Esophagus squamous epithelium (tissue), 5 donors: ENCODE data around the gene RNPC3. TPM values are rescaled to one million over a fixed set of nuclear protein-coding genes. Genes with fewer than 3 reads are reported as not detected.
"Not testable (repeated sequence)": the region's sequence is repeated elsewhere in the genome, so short reads cannot be mapped to it uniquely, and the experiment has no call there.

Experiments
- DNase-seq: peaks from one replicate; lab custom pipeline; 2025; lab: John Stamatoyannopoulos, UW
- H3K27ac ChIP-seq, 4 donors: fragments of 200-600 bp; sonication (generic); one replicate each; pipeline ENCODE4 v1.5.1; 2016 to 2019; ENCODE audit warnings: mild to moderate bottlenecking in 1 of 4
- H3K27me3 ChIP-seq, 4 donors: fragments of 200-600 bp; sonication (generic); 1 replicate in 3 of 4; 2 replicates in 1 of 4; pipeline versions ENCODE4 v1.5.1 to v1.6.0; 2017 to 2021; ENCODE audit warnings: antibody characterized with exemption in 1 of 4
- H3K36me3 ChIP-seq, 3 donors: fragments of 200-600 bp; sonication (generic); one replicate each; pipeline ENCODE4 v1.5.1; 2016 to 2019
- H3K4me1 ChIP-seq, 3 donors: fragments of 200-600 bp; sonication (generic); one replicate each; pipeline ENCODE4 v1.5.1; 2017 to 2019
- H3K4me3 ChIP-seq, 4 donors: fragments of 200-600 bp; sonication (generic); 1 replicate in 3 of 4; 2 replicates in 1 of 4; pipeline ENCODE4 v1.5.1; 2016 to 2019; ENCODE audit warnings: mild to moderate bottlenecking in 2 of 4, moderate library complexity in 1 of 4
- H3K9me3 ChIP-seq, 3 donors: fragments of 200-600 bp; sonication (generic); one replicate each; pipeline ENCODE4 v1.5.1; 2016 to 2019
- CTCF ChIP-seq, 6 experiments: fragments of 450-650 bp in 4 of 6; fragments of 200-600 bp in 2 of 6; sonication (generic) in 2 of 6; IDR thresholded peaks; one replicate each; pipeline ENCODE4 v1.5.1; 2016 to 2019; ENCODE audit warnings: antibody characterized with exemption in 6 of 6, mild to moderate bottlenecking in 4 of 6, moderate library complexity in 4 of 6
- POLR2A ChIP-seq, 4 donors: fragments of 450-650 bp; IDR thresholded peaks; one replicate each; pipeline ENCODE4 v1.6.1; 2017; ENCODE audit warnings: antibody characterized with exemption in 4 of 4, mild to moderate bottlenecking in 4 of 4, moderate library complexity in 3 of 4
- WGBS, 2 donors: methylation state at CpG; one replicate each; pipeline ENCODE4 v1.1.5; 2018; 5-methylcytosine and 5-hydroxymethylcytosine counted together
- intact Hi-C: fragments of 100-400 bp; cut with DNase I; formaldehyde crosslinking; loops from one replicate; pipeline ENCODE4 v1.15.0; 2022
- total RNA-seq, 4 donors: library from RNA; depleted of rRNA; stranded (reverse); fragments of >200 nt; gene quantifications; one replicate each; pipeline ENCODE4 v1.1.0, GENCODE V29; 2016
- donor health status: DM: yes; HTN: yes; CAD: no.

RNPC3 gene
- total RNA-seq, 4 donors from 2014 or later = 8.8 to 34.7 (median 12.9) TPM

GRCh38 chr1:103569493-103569892 lies 44.0 kb downstream of the RNPC3 start:
- no peak for TF ChIP-seq POLR2A (IDR thresholded peaks at IDR 0.05)
- no peak for TF ChIP-seq CTCF (IDR thresholded peaks at IDR 0.05)
- WGBS, 2 donors = 96% methylated on average over 5 to 6 of the region's 7 CpGs
- intact Hi-C loops = no loop called here

GRCh38 chr1:103571289-103571688 lies 45.8 kb downstream of the RNPC3 start, which contains the start of gene AMY2B:
Gene AMY2B (plus strand): TSS chr1:103571589. CDS start chr1:103571603, 14 bp downstream.
- H3K27ac ChIP-seq, H3K27me3 ChIP-seq, intact Hi-C loops, DNase-seq, H3K4me1 ChIP-seq, H3K4me3 ChIP-seq, H3K9me3 ChIP-seq: not testable (repeated sequence)
- WGBS, 2 donors = 78 to 100% methylated on average over 1 to 2 of the region's 2 CpGs
- peaks cover 0 to 14% (median 0%) of the 10 kb centered on the region in 3 donors for H3K36me3 ChIP-seq

More at GRCh38 chr1:103569493-103569892, 44.0 kb downstream of the RNPC3 start:
- Histone ChIP-seq H3K4me3 (no peak overlapping the region), H3K36me3 (peaks cover 0 to 11% (median 0%) of the 10 kb centered on the region in 3 donors), H3K9me3 (no peaks in the 10 kb centered on the region), H3K4me1 (no peaks in the 10 kb centered on the region), H3K27ac (no peak overlapping the region), H3K27me3 (no peaks in the 10 kb centered on the region)
- no peak for DNase-seq

GRCh38 chr1:103576065-103576464 lies 50.6 kb downstream of the RNPC3 start:
- Histone ChIP-seq H3K4me1 (no peaks in the 10 kb centered on the region), H3K27me3 (no peaks in the 10 kb centered on the region), H3K27ac (no peak overlapping the region), H3K9me3 (no peaks in the 10 kb centered on the region), H3K36me3 (peaks cover 0 to 3% (median 0%) of the 10 kb centered on the region in 3 donors), H3K4me3 (no peak overlapping the region)
- TF ChIP-seq CTCF (IDR thresholded peaks at IDR 0.05) = no peak
- TF ChIP-seq POLR2A (IDR thresholded peaks at IDR 0.05) = no peak
- no peak for DNase-seq
- intact Hi-C loops = no loop called here

DNA sequence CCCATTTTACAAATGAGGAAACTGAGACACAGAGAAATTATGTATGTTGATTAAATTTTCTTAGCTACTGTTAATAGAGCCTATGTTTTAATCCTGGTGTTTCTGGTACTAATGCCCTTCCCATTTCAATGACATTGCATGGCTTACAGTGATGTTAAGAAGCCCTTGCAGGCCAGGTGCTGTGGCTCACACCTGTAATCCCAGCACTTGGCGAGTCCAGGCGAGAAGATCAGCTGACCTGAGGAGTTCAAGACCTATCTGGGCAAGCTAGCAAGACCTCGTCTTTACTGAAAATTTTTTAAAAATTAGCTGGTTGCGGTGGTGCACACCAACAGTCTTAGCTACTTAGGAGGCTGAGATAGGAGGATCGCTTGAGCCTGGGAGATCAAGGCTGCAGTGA lies 51.3 kb downstream of the RNPC3 start:
- H3K4me3 ChIP-seq, H3K4me1 ChIP-seq, H3K9me3 ChIP-seq, H3K27ac ChIP-seq, intact Hi-C loops, H3K27me3 ChIP-seq, DNase-seq, H3K36me3 ChIP-seq: not testable (repeated sequence)
- 65 to 100% methylated on average over 3 of the region's 5 CpGs for WGBS, 2 donors

DNA sequence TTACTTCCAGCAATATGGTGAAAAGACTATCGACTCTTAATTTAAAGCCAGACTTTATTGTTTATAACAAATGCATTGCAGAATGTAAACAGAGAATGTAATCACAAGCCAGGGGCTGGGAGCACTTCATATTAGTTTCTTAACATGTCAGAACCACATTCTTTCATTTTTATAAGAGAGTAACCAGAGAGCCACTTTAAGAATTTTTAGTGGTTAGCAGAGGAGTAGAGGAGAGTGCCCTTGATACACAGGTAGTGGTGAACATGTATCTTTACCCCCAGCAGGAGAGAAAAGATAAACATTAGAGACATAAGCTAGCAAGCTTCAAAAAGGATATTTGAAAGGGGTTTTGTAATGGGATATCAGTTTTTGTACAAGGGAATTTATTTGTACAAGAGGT lies 57.0 kb downstream of the RNPC3 start:
- WGBS, 2 donors = 26 to 33% methylated on average over 1 of the region's 1 CpG
- H3K9me3 ChIP-seq = no peaks in the 10 kb centered on the region
- intact Hi-C loops = no loop called here
- DNase-seq = no peak
- H3K4me3 ChIP-seq = no peak overlapping the region
- H3K27ac ChIP-seq = no peak overlapping the region
- H3K27me3 ChIP-seq = no peaks in the 10 kb centered on the region
- no peaks in the 10 kb centered on the region for H3K36me3 ChIP-seq
- TF ChIP-seq POLR2A (IDR thresholded peaks at IDR 0.05) = no peak
- H3K4me1 ChIP-seq = no peaks in the 10 kb centered on the region

DNA sequence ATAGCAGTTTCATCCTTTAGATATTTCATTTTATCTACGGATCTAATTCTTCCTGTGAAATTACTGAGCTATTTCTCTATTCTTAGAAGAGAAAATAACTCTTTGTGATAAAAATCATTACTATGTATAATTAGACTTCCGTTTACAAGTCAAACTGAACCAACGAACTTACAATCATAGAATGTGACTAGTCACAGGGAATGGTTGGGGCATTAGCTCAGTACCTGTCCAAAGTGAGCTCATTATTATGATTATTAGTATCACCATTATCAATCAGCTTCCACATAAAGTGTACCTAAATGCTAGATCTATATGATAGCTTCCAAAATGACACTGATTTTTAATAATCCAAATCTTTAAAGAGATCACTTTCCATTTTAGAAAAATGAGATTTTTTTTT lies 58.4 kb downstream of the RNPC3 start:
- no peaks in the 10 kb centered on the region for H3K27me3 ChIP-seq
- H3K36me3 ChIP-seq = no peaks in the 10 kb centered on the region
- TF ChIP-seq CTCF (IDR thresholded peaks at IDR 0.05) = no peak
- TF ChIP-seq POLR2A (IDR thresholded peaks at IDR 0.05) = no peak
- no peaks in the 10 kb centered on the region for H3K4me1 ChIP-seq
- DNase-seq = no peak
- peaks cover 0 to 3% (median 0%) of the 10 kb centered on the region in 3 donors for H3K9me3 ChIP-seq
- H3K27ac ChIP-seq = no peak overlapping the region
- WGBS, 2 donors = 79 to 84% methylated on average over 3 of the region's 3 CpGs
- intact Hi-C loops = no loop called here
- H3K4me3 ChIP-seq = no peak overlapping the region

DNA sequence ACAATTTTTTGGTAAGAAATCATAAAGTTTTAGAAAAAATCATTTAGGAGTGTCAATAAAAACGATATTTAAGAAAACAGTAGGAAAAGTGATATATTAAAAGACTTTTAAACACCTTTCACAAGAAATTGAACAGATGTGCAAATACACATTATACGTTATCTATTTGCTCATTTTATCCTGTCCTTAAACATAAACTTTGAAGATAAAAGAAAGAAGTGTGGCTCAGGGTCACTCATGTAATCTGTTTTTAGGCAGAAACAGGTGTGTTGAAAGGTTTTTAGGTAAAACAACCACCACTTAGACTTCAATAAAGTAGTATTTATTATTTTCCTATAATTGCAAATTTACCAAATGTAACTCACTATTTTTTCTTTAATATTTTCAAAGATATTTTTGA lies 59.0 kb downstream of the RNPC3 start:
- no peak for DNase-seq
- H3K4me1 ChIP-seq = no peaks in the 10 kb centered on the region
- TF ChIP-seq POLR2A (IDR thresholded peaks at IDR 0.05) = no peak
- TF ChIP-seq CTCF (IDR thresholded peaks at IDR 0.05) = no peak
- no peak overlapping the region for H3K4me3 ChIP-seq
- intact Hi-C loops = no loop called here
- 53 to 70% methylated on average over 2 of the region's 2 CpGs for WGBS, 2 donors
- H3K27ac ChIP-seq = no peak overlapping the region
- H3K9me3 ChIP-seq = peaks cover 0 to 3% (median 0%) of the 10 kb centered on the region in 3 donors
- H3K27me3 ChIP-seq = no peaks in the 10 kb centered on the region
- H3K36me3 ChIP-seq = no peaks in the 10 kb centered on the region

GRCh38 chr1:103602740-103603139 lies 77.2 kb downstream of the RNPC3 start:
- H3K27ac ChIP-seq, intact Hi-C loops, H3K9me3 ChIP-seq, H3K36me3 ChIP-seq, H3K27me3 ChIP-seq, H3K4me3 ChIP-seq, DNase-seq, H3K4me1 ChIP-seq: not testable (repeated sequence)
- no CpG with 5 or more reads among the region's 3 CpGs for WGBS, 2 donors
